ENCODE measurements around the gene PCDHA1. TPM values are rescaled to one million over a fixed set of nuclear protein-coding genes. Genes with fewer than 3 reads are reported as not detected.

Gene PCDHA1
- total RNA-seq (under 1 TPM in 4 of 9 donors, not detected in 5; 0.07 to 0.20 (median 0.12) TPM), polyA plus RNA-seq (under 1 TPM; 0.05 to 0.08 (median 0.07) TPM)
- long read RNA-seq, donor 1: 0 reads
- long read RNA-seq, donor 2: 0 reads
- long read RNA-seq, donor 3: 0 reads
- long read RNA-seq, donor 4: 0 reads
- long read RNA-seq, donor 5: 0 reads
- long read RNA-seq, donor 6: 0 reads
- long read RNA-seq, donor 7: 0 reads
- long read RNA-seq, donor 8: 0 reads
- long read RNA-seq, donor 9: 0 reads
- long read RNA-seq, donor 10: 0 reads

- H3K36me3 ChIP-seq (replicated peaks in 1 of 2): no peaks in the 10 kb centered on the region
- no peaks in the 10 kb centered on the region for H3K4me1 ChIP-seq (replicated peaks in 1 of 2)
- intact Hi-C loops (cut with DNase I): no loop called here
- TF ChIP-seq CTCF (IDR thresholded peaks at IDR 0.05): no peak
- TF ChIP-seq POLR2A (IDR thresholded peaks at IDR 0.05): no peak
- no peak within 1 kb of the TSS for H3K27ac ChIP-seq
- no peak for DNase-seq
- H3K27me3 ChIP-seq: no peaks in the 10 kb centered on the region
- peaks cover 0 to 10% (median 8%) of the 10 kb centered on the region in 3 donors for H3K9me3 ChIP-seq (replicated peaks in 1 of 3)
- no peak within 1 kb of the TSS for H3K4me3 ChIP-seq
- 14 to 34% (median 21%) methylated on average over 24 to 29 of the region's 29 CpGs for WGBS, 4 donors
These were observed at the start of gene PCDHA1 for GRCh38 chr5:140785905-140786686. PCDHA1 (plus strand) TSS chr5:140786140.

GRCh38 chr5:140737486-140737885, 48.5 kb upstream of the PCDHA1 start:
- TF ChIP-seq POLR2A (IDR thresholded peaks at IDR 0.05) (no peak), CTCF (IDR thresholded peaks at IDR 0.05) (no peak)
- H3K4me3 ChIP-seq: no peak overlapping the region
- H3K9me3 ChIP-seq (replicated peaks in 1 of 3): no peaks in the 10 kb centered on the region
- WGBS, 4 donors: 55 to 85% (median 69%) methylated on average over 1 of the region's 1 CpG
- H3K27ac ChIP-seq: no peak overlapping the region
- H3K4me1 ChIP-seq (replicated peaks in 1 of 2): no peaks in the 10 kb centered on the region
- DNase-seq: no peak
- no peaks in the 10 kb centered on the region for H3K36me3 ChIP-seq (replicated peaks in 1 of 2)
- intact Hi-C loops (cut with DNase I): no loop called here
- H3K27me3 ChIP-seq: peaks cover 2% of the 10 kb centered on the region

- DNase-seq: no peak
- TF ChIP-seq POLR2A (IDR thresholded peaks at IDR 0.05) (no peak), CTCF (IDR thresholded peaks at IDR 0.05) (no peak)
- intact Hi-C loops (cut with DNase I): no loop called here
- WGBS, 4 donors: 33 to 71% (median 50%) methylated on average over 1 of the region's 1 CpG
- no peaks in the 10 kb centered on the region for H3K4me1 ChIP-seq (replicated peaks in 1 of 2)
- no peaks in the 10 kb centered on the region for H3K27me3 ChIP-seq
- no peaks in the 10 kb centered on the region for H3K9me3 ChIP-seq (replicated peaks in 1 of 3)
- no peak overlapping the region for H3K4me3 ChIP-seq
- H3K36me3 ChIP-seq (replicated peaks in 1 of 2): no peaks in the 10 kb centered on the region
- H3K27ac ChIP-seq: no peak overlapping the region
These were observed 44.0 kb upstream of the PCDHA1 start for GRCh38 chr5:140741967-140742366.

- 76 to 86% (median 81%) methylated on average over 5 of the region's 5 CpGs for WGBS, 4 donors
- H3K36me3 ChIP-seq (replicated peaks in 1 of 2): no peaks in the 10 kb centered on the region
- H3K4me1 ChIP-seq (replicated peaks in 1 of 2): no peaks in the 10 kb centered on the region
- peaks cover 0 to 27% (median 4%) of the 10 kb centered on the region in 3 donors for H3K9me3 ChIP-seq (replicated peaks in 1 of 3)
- intact Hi-C loops (cut with DNase I): no loop called here
- H3K4me3 ChIP-seq: no peak overlapping the region
- no peaks in the 10 kb centered on the region for H3K27me3 ChIP-seq
- DNase-seq: no peak
- H3K27ac ChIP-seq: no peak overlapping the region
- TF ChIP-seq CTCF (IDR thresholded peaks at IDR 0.05) (no peak), POLR2A (IDR thresholded peaks at IDR 0.05) (no peak)
These were observed 32.4 kb upstream of the PCDHA1 start for GRCh38 chr5:140753561-140753960.

Data from adrenal gland (tissue), 19 donors.